SHP77 (cell line): Measurements from ENCODE around the gene SDHAF1.

Experiments used
- DNase-seq, 2 experiments: peaks; one replicate each; lab custom pipeline; 2025; lab: John Stamatoyannopoulos, UW

Gene SDHAF1

DNA sequence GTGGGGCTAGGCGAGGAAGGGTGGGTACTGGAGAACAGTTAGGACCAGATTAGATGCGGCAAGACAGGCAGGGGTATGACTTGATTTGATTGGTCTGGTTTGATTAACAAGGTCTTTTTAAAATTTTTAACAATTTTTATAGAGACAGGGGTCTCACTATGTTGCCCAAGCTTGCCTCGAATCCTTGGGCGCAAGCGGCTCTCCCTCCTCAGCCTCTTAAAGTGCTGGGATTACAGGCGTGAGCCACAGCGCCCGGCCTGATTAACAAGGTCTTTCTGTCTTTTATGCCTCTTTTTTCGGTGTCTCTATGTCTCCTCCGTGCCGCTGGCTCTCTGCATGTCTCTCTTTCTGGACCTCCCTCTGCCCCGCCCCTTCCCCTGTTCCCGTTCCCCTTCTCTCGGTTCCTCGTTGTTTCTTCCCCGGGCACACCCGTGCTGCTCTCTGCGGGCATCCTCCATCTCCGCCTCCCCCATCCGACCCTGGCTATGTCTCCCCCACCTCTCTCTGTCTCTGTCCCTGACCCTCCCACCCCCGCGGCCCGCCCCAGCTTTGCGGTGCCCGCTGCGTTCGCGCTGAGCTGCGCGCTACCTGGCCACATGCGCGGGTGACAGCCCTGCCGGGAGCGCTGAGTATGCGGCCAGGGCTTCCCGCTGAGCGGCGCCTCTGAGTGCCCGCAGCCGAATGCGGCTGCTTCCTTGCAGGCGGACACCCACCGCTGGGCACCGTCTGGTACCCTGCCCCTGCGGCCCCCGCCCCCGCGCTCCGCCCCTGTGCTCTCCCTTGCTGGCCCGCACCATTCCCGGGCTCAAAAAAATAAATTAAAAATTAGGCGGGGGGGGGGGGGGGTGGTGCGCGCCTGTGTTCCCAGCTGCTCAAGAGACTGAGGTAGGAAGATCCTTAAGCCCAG lies 8.1 kb upstream of the SDHAF1 start:
- DNase-seq = peak; percentile 60 to 65

DNA sequence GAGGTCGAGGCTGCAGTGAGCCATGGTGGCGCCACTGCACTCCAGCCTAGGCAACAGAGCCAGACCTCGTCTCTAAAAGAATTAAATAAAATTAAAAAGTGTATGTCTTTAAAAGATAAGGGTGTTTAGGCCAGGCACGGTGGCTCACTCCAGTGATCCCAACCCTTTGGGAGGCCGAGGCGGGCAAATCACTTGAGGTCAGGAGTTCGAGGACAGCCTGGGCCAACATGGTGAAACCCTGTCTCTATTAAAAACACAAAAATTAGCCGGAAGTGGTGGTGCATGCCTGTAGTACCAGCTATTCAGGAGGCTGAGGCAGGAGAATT lies 7.5 kb upstream of the SDHAF1 start:
- no peak for DNase-seq

DNA sequence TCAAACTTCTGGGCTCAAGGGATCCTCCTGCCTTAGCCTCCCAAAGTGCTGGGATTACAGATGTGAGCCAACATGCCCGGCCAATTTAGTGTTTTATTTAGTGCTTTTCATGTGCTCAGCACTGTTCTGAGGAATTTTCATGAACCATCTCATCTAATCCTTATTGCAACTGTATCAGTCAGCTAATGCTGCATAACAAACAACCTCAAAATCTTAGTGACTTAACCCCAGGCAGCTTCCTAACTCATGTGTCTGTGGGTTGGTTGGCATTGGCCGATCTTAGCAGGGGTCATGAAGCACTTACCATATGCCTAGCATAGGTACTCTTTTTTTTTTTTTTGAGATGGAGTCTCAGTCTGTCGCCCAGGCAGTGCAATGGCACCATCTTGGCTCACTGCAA lies 6.2 kb upstream of the SDHAF1 start:
- no peak for DNase-seq

DNA sequence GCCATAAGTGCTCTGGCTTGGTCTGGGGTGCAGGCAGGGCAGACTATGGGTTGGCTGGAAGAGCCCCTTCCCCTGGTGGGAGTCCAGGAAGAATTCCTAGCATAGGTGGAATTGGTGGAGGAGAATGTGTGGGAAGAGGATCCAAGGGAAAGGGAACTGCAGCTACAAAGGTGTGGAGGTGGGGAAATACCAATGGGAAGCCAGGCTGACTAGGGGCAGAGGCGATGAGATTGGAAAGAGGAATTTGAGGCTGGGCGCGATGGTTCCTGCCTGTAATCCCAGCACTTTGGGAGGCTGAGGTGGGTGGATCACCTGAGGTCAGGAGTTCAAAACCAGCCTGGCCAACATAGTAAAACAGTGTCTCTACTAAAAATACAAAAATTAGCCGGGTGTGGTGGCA lies 4.8 kb upstream of the SDHAF1 start:
- no peak for DNase-seq

DNA sequence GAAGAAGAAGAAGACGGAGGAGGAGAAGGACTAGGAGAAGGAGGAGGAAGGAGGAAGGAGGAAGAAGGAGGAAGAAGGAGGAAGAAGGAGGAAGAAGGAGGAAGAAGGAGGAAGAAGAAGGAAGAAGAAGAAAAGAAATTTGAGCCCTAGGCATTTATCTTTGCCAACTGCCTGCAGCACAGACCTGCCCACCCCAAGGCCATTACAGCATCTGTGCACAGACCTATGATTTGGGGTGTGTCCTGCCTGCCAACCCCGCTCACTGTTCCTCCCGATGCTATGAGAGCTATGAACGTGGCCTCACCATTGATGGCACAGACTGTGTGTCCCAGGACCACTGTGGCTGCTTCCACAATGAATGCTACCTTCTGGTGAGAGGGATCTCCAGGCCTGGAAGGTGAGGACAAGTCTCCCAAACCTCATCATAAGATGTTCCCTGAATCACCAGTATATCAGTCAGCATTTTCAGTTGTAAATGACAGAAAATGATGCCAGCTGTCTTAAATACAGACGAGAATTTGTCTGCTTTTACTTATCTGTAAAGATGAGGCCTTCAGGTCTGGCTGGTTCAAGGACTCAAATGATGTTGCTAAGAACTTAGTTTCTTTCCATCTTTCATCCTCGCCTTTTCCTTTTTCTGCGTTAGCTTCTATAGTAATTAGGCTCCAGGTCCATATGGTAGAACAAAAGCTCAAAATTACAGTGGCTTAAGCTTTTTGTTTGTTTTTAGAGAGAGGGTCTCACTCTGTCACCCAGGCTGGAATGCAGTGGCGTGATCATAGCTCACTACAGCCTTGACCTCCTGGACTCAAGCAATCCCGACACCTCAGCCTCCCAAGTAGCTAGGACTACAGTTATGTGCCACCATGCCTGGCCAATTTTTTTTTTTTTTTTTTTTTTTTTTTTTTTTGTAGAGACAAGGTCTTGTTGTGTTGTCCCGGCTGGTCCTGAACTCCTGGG lies 3.9 kb upstream of the SDHAF1 start:
- no peak for DNase-seq

DNA sequence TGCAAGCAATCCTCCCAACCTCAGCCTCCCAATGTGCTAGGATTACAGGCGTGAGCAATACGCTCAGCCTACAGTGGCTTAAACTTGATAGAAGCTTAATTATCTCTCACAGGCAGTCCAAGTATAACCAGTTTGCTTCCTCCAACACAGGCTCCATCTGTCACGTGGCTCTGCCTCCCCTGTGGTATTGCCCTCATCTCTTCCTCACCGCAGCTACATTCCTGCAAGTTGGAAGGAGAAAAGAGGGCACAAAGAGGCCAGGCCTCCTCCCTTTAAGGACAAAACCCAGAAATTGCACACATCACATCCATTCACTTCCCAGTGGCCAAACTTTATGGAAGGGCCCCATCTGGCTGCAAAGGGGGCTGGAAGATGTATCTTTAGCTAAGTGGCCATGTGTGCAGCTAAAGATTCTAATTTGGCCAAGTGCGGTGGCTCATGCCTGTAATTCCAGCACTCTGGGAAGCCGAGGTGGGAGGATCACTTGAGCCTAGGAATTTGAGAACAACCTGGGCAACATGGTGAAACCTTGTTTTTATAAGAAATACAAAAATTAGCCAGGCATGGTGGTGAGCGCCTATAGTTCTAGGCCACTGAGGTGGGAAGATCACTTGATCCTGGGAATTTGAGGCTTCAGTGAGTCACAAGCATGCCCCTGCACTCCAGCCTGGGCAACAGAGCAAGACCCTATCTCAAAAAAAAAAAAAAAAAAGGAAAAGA lies 3.1 kb upstream of the SDHAF1 start:
- DNase-seq = no peak

DNA sequence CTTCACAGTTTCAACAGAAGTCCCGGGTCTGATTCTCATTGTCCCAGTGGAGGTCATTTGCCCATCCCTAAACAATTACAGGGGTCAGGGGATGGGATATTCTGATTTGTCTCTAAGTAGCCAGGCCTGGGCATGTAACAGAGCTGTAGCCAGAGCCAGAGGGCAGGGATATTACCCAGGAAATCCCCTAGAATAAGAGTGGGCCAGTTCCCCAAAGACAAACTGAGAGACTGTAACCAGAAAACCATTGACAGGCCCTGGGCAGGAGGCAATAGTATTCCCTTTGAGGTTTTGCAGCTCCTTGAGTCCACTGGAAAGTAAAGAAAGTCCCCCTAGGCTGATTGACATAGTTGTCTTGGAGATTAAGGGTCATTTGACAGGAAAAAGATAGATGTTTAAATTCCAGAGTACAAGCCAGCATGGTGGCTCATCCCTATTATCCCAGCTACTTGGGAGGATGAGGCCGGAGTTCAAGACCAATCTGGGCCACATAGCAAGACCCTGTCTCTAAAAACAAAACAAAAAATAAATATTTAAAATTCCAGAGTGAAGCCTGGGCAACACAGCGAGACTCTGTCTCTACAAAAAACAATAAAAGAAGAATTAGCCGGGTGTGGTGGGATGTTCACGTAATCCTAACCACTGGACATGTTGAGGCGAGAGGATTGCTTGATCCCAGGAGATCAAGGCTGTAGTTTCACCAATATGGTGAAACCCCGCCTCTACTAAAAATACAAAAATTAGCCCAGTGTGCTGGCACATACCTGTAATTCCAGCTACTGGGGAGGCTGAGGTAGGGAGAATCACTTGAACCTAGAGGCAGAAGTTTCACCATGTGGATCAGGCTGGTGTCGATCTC lies 1.9 kb upstream of the SDHAF1 start:
- DNase-seq = no peak

DNA sequence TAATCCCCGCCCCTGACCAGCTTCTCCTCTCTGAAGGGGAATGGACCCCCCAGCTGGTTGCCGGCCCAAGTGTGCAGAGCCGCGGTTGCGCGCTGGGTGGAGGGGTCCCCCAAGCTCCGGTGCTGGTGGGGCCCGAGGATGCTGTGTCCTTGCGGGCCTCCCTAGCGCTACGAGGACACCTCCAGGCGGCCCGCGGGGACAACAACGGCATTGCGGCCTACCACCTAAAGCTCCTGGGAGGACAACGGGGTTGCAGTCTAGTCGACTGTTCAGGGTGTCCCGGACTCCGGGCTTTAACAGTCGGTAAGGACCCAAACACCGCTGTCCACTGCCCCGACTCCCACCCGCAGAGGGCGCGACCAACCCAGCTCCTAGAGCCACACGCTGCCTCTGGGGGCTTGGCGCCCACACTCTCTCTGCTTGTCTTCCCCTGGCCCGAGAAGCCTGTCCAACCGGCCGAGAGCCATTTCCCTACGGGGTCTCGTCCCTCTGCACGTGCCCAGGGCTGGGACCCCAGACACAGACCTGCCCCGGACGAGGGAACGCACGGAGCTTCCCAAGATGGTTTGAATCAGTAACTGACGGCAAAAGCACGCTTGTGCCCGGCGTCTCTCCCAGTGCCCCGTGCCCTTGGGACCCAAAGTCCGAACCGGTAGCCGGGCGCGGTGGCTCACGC lies 927 bp upstream of the SDHAF1 start:
- no peak for DNase-seq

DNA sequence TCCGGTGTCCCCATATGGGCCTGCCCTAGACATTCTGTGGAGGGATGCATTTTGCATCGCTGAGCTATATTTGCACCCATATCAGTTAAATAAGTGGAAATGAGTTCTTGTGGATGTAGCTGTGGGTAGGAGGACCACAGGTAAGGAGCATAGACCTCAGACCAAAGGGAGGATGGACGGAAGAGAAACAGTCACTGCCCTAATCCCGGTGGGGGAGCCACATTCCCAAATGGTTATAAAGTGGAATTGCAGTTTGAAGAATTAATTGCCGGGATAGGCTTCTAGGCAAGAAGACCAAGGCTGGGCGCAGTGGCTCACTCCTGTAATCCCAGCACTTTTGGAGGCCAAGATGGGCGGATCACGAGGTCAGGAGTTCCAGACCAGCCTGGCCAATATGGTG lies 1.8 kb downstream of the SDHAF1 start:
- DNase-seq = no peak

DNA sequence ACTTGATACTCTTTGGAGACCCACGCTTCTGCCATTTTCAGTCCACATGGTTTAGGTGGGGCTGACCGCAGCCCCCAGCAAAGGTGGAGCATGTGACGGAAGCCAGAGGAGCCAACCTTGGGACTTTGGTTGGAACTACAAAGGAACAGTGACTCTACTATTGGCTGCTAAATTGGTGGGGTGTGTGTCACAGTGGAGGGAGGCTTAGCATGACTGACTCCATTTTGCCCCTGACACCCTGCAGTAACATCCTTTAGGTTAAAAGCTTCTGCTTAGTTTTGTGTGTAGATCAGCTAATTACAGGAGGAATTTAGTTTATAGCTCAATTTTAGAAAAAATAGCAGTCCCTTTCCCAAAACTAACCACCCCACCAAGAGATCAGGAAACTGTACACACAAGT lies 6.6 kb downstream of the SDHAF1 start:
- no peak for DNase-seq

DNA sequence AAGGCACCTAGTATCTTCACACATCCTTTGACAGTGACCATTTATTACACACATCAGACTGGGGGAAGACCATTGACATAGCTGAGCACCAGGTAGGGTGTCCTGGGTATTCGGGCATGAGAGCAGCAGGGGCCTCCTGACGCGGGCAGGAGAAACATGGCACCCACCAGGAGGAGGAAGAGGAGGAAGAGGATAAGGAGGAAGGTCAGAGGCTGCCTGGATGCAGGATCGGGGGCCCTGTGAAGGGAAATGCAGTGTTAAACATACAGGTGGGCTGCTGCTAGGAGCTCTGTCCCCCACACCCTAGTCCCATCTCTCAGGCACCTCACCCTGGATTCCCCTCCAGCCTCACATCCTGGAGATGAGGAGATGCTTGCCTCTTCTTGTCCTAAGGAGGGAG lies 8.3 kb downstream of the SDHAF1 start:
- DNase-seq = no peak

DNA sequence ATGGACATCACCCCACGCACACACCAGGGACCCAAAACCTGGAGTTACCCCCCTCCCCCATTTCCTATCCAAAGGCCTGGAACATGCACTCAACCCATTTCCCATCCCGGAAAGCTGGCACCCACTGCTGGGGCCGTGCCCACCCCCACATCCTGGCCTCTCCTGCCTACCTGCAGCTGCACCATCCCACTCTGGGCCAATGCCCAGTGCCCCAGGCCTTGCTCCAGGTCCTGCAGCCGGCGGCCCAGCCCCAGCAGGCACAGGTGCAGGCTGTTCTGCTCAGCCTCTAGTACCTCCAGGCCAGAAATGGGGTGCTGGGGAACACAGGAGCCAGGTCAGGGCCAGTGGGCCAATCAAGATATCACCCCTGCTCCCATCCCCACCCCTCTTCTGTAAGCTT lies 12.0 kb downstream of the SDHAF1 start:
- no peak for DNase-seq

DNA sequence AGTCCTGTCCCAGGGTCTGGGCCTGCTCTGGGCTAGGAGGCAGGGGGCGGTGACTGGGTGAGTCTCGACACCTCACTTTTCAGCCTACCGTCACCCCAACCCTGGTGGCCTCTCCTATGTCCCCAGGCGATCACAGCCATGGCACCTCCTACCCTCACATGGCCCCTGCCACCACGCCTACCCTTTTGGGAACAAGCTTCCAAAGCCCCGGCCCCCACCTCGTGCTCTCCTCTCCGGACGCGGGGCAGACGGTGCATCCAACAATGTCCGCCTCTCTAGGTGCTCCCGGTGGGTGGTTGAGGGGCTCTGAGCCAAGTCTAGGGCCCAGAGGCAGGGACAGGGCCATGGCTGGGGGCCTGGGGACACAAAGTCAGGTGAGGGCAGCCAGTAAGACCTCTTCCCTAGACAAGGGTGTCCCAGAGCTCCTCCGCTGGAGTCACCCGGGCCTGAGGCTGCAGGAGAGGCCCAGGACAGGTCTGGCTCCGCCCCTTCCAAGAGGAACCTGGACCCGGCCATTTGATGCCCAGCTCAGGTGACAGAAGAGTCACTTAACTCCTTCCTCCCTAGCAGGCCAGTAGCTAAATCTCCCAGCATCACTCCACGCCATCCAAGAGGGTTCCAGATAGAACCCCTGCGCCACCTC lies 13.5 kb downstream of the SDHAF1 start, which contains the start of gene SYNE4:
Gene SYNE4 (minus strand): TSS at position 478 of the 643 bp plus-strand sequence. CDS start 132 bp downstream, at position 346.
- no peak for DNase-seq

DNA sequence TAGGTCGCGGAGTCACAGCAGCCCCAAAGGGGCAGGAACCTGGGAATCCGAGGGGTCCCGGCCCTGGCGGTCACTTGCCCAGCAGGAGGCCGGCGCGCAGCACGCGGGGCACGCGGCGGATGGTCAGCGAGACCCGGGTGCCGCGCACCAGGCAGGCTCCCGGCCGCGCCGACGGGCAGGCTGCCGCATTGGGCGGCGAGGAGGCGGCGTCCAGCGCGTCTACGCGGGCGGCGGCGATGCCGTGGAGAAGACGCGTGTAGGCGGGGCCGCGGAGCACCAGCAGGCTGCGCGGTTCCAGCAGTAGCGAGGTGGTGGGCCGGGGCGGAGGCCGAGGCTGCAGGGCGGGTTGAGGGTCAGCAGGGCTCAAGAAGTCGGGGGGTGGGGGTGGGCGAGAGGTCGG lies 14.2 kb downstream of the SDHAF1 start:
- DNase-seq = peak; percentile 47 to 71

DNA sequence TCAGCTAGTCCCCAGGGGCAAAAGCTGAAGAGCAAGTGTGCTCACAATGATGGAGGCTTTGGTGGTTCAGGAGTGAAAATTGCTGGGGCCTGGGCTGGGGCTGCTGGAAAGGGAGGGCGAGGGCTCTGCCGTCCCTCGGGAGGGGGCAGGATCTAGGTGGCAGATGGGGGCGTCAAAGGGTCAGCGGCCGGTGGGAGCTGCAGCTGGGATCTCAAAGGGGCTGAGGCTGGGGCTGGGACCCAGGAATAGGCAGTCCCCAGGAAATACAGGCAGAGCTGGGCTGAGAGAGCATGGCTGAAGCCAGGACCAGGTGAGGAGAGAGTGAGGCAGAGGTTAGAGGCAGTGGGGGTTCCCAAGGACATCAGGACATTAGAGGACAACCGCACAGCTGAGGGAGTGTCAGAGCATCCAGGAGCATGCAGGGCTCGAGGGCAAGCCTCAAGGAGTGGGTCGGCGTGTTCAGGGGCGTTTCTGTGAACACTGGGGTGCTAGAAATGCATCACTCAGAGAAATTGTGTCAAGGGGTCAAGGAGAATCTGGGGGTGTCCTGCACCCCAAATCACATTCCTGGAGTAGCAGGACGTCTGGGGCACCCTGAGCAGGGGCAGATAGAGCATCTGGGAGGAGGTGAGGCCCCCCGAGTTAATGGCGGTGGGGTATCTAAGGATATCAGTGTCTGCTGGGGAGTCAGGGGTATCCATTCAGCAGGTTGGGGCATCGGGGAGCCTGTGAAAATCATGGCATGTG lies 14.8 kb downstream of the SDHAF1 start:
- no peak for DNase-seq

DNA sequence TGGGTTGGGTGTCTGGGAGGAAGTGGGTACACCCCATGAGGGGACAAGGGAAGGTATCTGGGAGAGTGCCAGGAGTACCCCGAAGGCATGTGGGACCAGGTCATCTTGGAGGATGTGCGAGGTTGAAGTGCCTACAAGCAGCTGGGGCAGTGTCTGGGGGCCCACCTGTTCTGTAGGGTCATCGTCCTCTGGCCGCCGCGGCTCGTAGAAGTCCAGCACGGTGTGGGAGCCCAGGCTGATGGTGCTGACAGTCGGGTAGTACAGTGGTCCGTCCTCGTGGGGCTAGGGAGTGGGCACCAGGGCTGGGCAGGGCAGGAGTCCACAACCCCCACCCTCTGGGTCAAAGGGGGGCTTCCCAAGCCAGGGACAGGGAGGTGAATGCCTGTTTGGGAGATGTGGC lies 15.4 kb downstream of the SDHAF1 start:
- DNase-seq = no peak

DNA sequence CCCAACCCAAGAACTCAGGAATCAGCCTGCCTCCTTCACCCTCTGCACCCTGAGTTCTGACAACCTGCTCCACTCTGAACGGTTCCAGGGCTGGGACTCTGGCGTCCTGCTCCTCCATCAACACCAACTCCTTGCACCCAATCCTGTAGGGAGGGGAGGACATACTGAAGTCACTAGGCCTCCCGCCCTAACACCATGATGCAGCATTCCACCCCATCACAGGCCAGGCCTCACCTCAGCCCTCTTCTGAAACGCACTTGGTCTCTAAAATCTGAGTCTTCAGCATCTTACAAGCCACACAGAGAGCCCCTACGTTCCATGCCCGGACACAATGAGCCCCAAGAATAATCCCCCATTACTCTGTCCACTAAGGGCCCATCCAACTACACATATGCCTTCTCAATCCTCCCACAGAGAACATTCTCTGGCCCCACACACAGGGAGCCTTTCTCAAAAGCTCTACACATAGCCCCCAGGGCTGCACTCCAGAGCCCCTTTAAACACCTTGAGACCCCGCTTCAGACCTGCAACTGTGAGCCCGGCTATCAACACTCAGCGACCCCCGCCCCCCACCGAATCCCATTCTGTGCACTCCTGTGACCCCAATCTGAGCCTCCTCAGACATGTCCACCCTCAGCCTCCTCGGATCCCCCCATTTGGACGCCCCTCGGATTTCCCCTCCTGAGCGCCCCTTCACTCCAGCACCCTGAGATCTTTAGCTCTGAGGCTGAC lies 18.5 kb downstream of the SDHAF1 start:
- DNase-seq = no peak

DNA sequence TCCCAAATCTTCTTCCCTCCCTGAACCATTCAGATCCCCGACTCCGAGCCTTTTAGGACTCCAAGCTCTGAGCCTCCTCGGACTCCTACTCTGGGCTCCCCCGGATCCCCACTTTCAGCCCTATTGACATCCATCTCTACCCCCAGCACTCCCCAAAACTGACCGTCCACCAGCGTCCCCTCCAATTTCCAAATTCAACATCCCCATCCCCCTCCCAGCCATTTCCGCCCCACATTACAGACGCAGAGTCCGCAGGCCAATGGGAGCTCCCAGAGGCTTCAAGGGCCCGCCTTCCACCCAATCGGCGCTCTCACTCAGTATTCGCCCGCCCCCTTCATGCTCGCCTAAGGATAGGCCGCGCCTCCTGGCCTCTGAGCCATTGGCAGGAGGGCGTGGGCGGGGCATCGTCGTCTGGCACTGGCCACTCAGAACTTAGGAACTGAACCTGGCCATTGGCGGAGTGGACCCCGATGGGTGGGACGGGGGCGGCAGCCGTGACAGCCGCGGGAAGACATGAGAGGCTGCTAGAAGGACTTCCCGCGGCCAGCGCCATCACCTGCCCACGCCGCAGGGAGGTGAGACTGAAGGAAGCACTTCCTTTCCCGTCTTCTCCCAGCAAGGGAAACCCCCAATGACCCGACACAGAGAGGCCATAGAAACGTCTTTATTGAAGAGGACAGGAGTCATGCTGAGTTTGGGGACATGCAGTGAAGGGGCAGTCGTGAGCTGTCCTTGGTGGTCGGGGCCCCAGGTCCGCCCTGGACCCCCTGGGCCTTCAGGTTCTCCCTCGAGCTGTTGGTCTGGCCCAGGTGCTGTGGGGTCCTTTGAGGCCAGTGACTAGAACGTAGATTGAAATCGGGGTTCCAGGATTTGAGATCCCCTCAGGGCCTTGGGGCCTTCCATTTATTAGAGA lies 19.3 kb downstream of the SDHAF1 start, which contains the start of gene ALKBH6:
Gene ALKBH6 (minus strand): TSS at position 202 of the 913 bp plus-strand sequence. CDS start 816 bp downstream, outside the sequence.
- peak; percentile 99 for DNase-seq
